ENCODE measurements around the gene MADD.
A peak's percentile ranks its signal among the peaks of the same experiment; 100 is the strongest.

Gene MADD

DNA sequence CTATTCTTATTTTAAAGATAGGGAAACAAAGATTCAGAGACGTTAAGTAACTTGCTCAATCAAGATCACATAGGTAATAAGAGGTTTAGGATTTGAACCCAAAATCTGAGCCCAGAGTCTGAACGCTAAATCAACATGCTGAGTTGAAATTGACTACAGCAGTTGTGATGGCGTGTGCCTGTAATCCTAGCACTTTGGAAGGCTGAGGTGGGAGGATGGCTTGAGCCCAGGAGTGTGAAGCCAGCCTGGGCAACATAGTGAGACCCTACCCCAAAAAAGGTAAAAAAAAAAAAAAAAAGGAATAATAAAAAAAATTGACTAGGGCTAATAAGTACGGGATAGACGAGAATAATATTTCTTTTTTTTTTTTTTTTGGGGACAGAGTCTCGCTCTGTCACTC lies 13.6 kb upstream of the MADD start:
- no peak overlapping the region for H3K4me2 ChIP-seq (ENCODE audit: low read length)
- H3K4me3 ChIP-seq (ENCODE audit: low read depth, low read length), result no peak overlapping the region
- no peak overlapping the region for H3K9ac ChIP-seq
- H3K4me1 ChIP-seq, result no peaks in the 10 kb centered on the region
- no peaks in the 10 kb centered on the region for H3K36me3 ChIP-seq (ENCODE audit: control insufficient read depth, insufficient read depth, low read length)
- TF ChIP-seq, protein P1, sequence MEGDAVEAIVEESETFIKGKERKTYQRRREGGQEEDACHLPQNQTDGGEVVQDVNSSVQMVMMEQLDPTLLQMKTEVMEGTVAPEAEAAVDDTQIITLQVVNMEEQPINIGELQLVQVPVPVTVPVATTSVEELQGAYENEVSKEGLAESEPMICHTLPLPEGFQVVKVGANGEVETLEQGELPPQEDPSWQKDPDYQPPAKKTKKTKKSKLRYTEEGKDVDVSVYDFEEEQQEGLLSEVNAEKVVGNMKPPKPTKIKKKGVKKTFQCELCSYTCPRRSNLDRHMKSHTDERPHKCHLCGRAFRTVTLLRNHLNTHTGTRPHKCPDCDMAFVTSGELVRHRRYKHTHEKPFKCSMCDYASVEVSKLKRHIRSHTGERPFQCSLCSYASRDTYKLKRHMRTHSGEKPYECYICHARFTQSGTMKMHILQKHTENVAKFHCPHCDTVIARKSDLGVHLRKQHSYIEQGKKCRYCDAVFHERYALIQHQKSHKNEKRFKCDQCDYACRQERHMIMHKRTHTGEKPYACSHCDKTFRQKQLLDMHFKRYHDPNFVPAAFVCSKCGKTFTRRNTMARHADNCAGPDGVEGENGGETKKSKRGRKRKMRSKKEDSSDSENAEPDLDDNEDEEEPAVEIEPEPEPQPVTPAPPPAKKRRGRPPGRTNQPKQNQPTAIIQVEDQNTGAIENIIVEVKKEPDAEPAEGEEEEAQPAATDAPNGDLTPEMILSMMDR (IDR thresholded peaks at IDR 0.05), result no peak
- no peak overlapping the region for H2AFZ ChIP-seq
- peaks cover 2% of the 10 kb centered on the region for H3K79me2 ChIP-seq
- no peak overlapping the region for H3K27ac ChIP-seq
- H3K9me3 ChIP-seq (ENCODE audit: control insufficient read depth, low read length), result no peaks in the 10 kb centered on the region
- no peaks in the 10 kb centered on the region for H3K27me3 ChIP-seq (ENCODE audit: control insufficient read depth, insufficient read depth, low read length)

DNA sequence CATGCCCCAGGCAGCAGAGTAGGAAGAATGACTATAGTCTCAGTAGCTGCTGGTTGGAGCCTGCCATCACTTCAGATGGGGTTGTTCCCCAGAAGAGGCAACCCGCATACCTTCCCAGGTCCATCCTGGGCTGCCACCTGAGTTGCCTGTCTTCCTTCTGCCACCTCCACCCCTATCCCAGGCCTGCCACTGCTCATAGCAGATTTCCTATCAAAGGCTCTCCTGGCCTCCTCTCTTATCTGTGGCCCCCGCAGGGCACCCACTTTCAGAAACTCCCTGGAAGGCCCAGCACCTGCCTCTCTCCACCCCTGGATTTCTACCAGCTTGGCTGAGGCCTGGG lies 12.8 kb upstream of the MADD start:
- H3K4me1 ChIP-seq, result no peaks in the 10 kb centered on the region
- H3K9ac ChIP-seq, result no peak overlapping the region
- no peaks in the 10 kb centered on the region for H3K27me3 ChIP-seq (ENCODE audit: control insufficient read depth, insufficient read depth, low read length)
- no peaks in the 10 kb centered on the region for H3K36me3 ChIP-seq (ENCODE audit: control insufficient read depth, insufficient read depth, low read length)
- H3K4me2 ChIP-seq (ENCODE audit: low read length), result no peak overlapping the region
- TF ChIP-seq, protein P1 (IDR thresholded peaks at IDR 0.05), result no peak
- peak overlapping the region; percentile 24 for H3K27ac ChIP-seq
- no peak overlapping the region for H2AFZ ChIP-seq
- H3K9me3 ChIP-seq (ENCODE audit: control insufficient read depth, low read length), result no peaks in the 10 kb centered on the region
- no peak overlapping the region for H3K4me3 ChIP-seq (ENCODE audit: low read depth, low read length)
- peaks cover 2% of the 10 kb centered on the region for H3K79me2 ChIP-seq

DNA sequence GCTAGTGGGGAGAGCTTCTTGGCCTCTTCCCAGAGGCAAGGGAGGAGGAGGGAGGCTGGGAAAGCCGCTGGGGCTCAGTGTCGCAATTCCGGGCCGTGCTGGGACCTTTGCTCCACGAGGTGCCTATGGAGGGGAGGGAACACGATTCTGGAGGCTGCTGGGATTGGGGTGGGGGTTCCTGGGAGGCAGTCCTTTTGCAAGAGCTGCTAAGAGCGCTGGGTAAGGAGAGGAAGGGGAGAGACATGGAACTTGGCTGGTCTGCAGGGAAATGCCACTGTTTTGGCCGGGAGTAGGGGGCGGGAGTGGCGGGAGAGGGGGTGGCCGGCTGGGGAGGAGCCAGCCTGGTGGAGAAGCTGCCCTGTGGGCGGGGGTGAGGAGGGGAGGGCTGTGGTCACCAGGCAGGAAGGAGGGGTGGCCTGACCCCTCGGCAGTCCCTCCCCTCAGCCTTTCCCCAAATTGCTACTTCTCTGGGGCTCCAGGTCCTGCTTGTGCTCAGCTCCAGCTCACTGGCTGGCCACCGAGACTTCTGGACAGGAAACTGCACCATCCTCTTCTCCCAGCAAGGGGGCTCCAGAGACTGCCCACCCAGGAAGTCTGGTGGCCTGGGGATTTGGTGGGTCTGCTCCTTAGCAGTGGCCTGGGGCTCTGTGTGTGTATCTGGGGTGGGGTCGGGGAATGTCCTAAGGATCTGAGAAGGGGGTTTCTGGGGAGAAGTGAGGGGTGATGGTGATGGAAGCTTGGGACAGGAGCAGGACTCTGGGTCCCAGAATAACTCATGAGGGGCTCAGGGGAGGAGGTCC lies 12.2 kb upstream of the MADD start, which contains the start of gene NR1H3:
NR1H3 (plus strand) TSS at position 480 of the 800 bp plus-strand sequence. CDS start 1,221 bp downstream, outside the sequence.
- Histone ChIP-seq H3K4me1 (no peaks in the 10 kb centered on the region), H3K27ac (peak within 1 kb of the TSS; percentile 24), H3K9ac (no peak within 1 kb of the TSS), H3K36me3 (ENCODE audit: control insufficient read depth, insufficient read depth, low read length) (no peaks in the 10 kb centered on the region), H3K4me2 (ENCODE audit: low read length) (no peak within 1 kb of the TSS), H3K79me2 (peaks cover 2% of the 10 kb centered on the region), H2AFZ (no peak within 1 kb of the TSS), H3K4me3 (ENCODE audit: low read depth, low read length) (no peak within 1 kb of the TSS), H3K27me3 (ENCODE audit: control insufficient read depth, insufficient read depth, low read length) (no peaks in the 10 kb centered on the region), H3K9me3 (ENCODE audit: control insufficient read depth, low read length) (no peaks in the 10 kb centered on the region)
- TF ChIP-seq, protein P1 (IDR thresholded peaks at IDR 0.05), result peak; percentile 20

- Histone ChIP-seq H3K79me2 (peaks cover 2% of the 10 kb centered on the region), H3K9ac (no peak overlapping the region), H3K27me3 (ENCODE audit: control insufficient read depth, insufficient read depth, low read length) (no peaks in the 10 kb centered on the region), H3K36me3 (ENCODE audit: control insufficient read depth, insufficient read depth, low read length) (no peaks in the 10 kb centered on the region), H3K4me2 (ENCODE audit: low read length) (no peak overlapping the region), H3K4me1 (no peaks in the 10 kb centered on the region), H2AFZ (no peak overlapping the region), H3K27ac (peak overlapping the region; percentile 24), H3K4me3 (ENCODE audit: low read depth, low read length) (no peak overlapping the region), H3K9me3 (ENCODE audit: control insufficient read depth, low read length) (no peaks in the 10 kb centered on the region)
- TF ChIP-seq, protein P1 (IDR thresholded peaks at IDR 0.05), result no peak
These were observed 11.5 kb upstream of the MADD start for GRCh38 chr11:47258317-47258902.
